Uterus (tissue), 4 donors: ENCODE data around the gene AMBRA1. TPM values are rescaled to one million over a fixed set of nuclear protein-coding genes. Genes with fewer than 3 reads are reported as not detected.
"Not testable (repeated sequence)": the region's sequence is repeated elsewhere in the genome, so short reads cannot be mapped to it uniquely, and the experiment has no call there.

Source experiments
- DNase-seq, 2 donors: peaks; one replicate each; pipeline ENCODE4 v3.0.0-alpha.2; 2019 to 2020
- H3K27ac ChIP-seq, 2 donors: fragments of 200-600 bp; sonication (generic); 1 replicate in 1 of 2; 2 replicates in 1 of 2; pipeline ENCODE4 v1.5.1; 2016 to 2018
- H3K27me3 ChIP-seq, 2 donors: fragments of 200-600 bp; sonication (generic); one replicate each; pipeline ENCODE4 v1.5.1; 2018 to 2019; ENCODE audit warnings: control low read depth in 1 of 2
- H3K36me3 ChIP-seq, 2 donors: fragments of 200-600 bp; sonication (generic); one replicate each; pipeline ENCODE4 v1.5.1; 2019; ENCODE audit warnings: control low read depth in 1 of 2
- H3K4me1 ChIP-seq, 2 donors: fragments of 200-600 bp; sonication (generic); one replicate each; pipeline ENCODE4 v1.5.1; 2018 to 2019; ENCODE audit warnings: control low read depth in 1 of 2
- H3K4me3 ChIP-seq, 2 donors: fragments of 200-600 bp; sonication (generic); 1 replicate in 1 of 2; 2 replicates in 1 of 2; pipeline ENCODE4 v1.5.1; 2018 to 2019; ENCODE audit warnings: mild to moderate bottlenecking in 1 of 2
- H3K9me3 ChIP-seq, 2 donors: fragments of 200-600 bp; sonication (generic); one replicate each; pipeline ENCODE4 v1.5.1; 2019; ENCODE audit warnings: control low read depth in 1 of 2
- POLR2A ChIP-seq, 2 donors: fragments of 450-650 bp; IDR thresholded peaks; one replicate each; pipeline ENCODE4 v1.6.1; 2016; ENCODE audit warnings: antibody characterized with exemption in 2 of 2, mild to moderate bottlenecking in 1 of 2, moderate library complexity in 1 of 2
- intact Hi-C: fragments of 100-400 bp; cut with DNase I; formaldehyde crosslinking; loops from one replicate; pipeline ENCODE4 v1.15.1; 2023; ENCODE audit warnings: low total_unique reads
- total RNA-seq, 4 donors: library from RNA; depleted of rRNA in 3 of 4; stranded (reverse); fragments of >200 nt in 3 of 4; gene quantifications; one replicate each; pipeline versions ENCODE4 v1.1.0 to v1.2.4, GENCODE V29; 2014 to 2023
- TF ChIP-seq, protein P1 (sequence below), 4 experiments: fragments of 200-600 bp in 2 of 4; fragments of 450-650 bp in 2 of 4; sonication (generic) in 2 of 4; IDR thresholded peaks; one replicate each; pipeline ENCODE4 v1.5.1; 2016 to 2019; ENCODE audit warnings: antibody characterized with exemption in 4 of 4, mild to moderate bottlenecking in 2 of 4, moderate library complexity in 1 of 4
- donor health status: DM: yes; HTN: yes; CAD: no.

The AMBRA1 gene
- total RNA-seq, 4 donors from 2014 or later, result 22.6 to 55.3 (median 41.4) TPM

DNA sequence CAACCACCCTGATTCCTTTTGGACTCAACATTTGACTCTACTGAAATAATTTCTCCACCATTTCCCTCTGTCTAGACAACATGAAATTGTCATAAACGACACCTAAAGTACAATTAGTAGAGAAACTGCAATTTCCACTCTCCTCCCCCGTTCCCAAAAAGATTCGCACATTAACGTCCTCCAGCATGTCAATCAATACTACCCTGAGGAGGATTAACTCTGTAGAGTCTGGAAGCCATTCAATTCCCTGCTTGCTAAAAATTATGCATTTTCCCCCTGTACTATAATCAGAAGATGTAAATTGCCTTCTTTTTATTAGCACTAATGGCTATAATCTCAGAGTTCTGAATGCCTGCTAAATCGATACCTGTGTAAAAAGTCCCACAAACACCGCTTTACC, 70.5 kb downstream of the AMBRA1 start:
- H3K4me1 ChIP-seq, result no peaks in the 10 kb centered on the region
- no peak for TF ChIP-seq POLR2A (IDR thresholded peaks at IDR 0.05)
- TF ChIP-seq, protein P1, sequence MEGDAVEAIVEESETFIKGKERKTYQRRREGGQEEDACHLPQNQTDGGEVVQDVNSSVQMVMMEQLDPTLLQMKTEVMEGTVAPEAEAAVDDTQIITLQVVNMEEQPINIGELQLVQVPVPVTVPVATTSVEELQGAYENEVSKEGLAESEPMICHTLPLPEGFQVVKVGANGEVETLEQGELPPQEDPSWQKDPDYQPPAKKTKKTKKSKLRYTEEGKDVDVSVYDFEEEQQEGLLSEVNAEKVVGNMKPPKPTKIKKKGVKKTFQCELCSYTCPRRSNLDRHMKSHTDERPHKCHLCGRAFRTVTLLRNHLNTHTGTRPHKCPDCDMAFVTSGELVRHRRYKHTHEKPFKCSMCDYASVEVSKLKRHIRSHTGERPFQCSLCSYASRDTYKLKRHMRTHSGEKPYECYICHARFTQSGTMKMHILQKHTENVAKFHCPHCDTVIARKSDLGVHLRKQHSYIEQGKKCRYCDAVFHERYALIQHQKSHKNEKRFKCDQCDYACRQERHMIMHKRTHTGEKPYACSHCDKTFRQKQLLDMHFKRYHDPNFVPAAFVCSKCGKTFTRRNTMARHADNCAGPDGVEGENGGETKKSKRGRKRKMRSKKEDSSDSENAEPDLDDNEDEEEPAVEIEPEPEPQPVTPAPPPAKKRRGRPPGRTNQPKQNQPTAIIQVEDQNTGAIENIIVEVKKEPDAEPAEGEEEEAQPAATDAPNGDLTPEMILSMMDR (IDR thresholded peaks at IDR 0.05), result no peak
- no peaks in the 10 kb centered on the region for H3K9me3 ChIP-seq
- no peak overlapping the region for H3K4me3 ChIP-seq
- no peak overlapping the region for H3K27ac ChIP-seq
- intact Hi-C loops, result no loop called here
- no peak for DNase-seq
- H3K27me3 ChIP-seq, result no peaks in the 10 kb centered on the region
- no peaks in the 10 kb centered on the region for H3K36me3 ChIP-seq

DNA sequence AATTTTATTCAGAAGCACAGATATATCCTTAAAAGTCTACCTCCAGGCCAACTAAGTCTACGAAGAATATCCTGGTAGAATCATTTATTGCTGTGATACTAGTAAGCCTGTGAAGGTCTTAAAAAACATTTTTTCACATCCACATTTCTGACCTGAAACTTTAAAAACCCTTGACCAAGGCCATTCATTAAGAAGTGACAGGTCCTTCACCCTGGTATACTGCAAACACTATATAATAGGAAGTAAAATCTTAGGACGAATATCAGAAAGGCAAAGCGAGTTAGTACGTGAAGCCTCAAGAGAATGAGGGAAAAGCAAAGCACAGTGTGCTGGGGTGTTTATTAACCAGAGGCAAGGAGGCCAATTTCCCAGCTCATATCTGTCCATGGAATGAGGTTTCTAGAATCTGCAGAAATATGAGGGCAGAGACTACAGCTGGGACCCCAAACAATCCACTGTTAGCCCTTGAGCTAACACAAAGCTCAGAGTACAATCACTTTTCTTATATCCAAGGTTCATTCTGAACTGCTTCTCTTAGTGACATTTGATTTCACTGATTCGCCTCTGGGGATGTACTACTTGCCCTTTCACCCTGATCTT, 71.0 kb downstream of the AMBRA1 start:
- intact Hi-C loops, result no loop called here

DNA sequence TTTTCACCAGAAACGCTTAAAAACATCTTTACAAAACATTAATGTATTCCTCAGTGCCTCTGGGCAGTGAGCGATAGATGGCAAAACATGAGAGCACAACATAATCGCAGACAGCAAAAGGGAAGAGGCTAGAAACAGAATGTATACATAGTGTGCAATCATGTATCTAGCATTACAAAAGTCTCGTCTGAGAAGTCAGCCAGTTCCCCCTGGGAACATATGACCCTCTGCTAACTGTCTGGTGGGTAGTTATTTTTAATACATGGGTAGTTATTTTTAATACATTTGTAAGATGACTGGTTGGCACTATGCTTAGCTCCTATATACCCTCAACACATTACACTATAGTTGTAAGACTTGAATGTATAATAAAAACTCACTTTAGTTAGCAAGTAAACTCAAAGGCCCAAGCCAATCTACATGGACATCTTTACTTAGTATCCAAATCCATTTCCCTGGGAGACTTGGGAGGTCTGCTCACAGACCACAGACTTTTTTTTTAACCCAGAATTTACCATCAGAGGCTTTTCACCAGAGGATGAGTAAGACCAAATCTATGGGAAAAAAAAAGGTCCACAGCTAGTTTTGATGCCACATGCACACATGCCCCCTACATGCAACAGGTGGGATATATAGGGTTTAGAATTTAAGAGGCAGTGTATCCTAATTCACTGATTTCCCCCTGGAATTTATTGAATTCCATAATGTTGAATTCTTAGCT, 71.7 kb downstream of the AMBRA1 start:
- Histone ChIP-seq H3K27me3 (no peaks in the 10 kb centered on the region), H3K9me3 (no peaks in the 10 kb centered on the region), H3K4me3 (no peak overlapping the region), H3K36me3 (no peaks in the 10 kb centered on the region), H3K4me1 (no peaks in the 10 kb centered on the region), H3K27ac (no peak overlapping the region)
- intact Hi-C loops, result no loop called here
- DNase-seq, result no peak
- TF ChIP-seq, protein P1 (IDR thresholded peaks at IDR 0.05), result no peak
- TF ChIP-seq POLR2A (IDR thresholded peaks at IDR 0.05), result no peak

More for the DNA sequence above, 71.0 kb downstream of the AMBRA1 start:
- Histone ChIP-seq H3K36me3 (no peaks in the 10 kb centered on the region), H3K4me1 (no peaks in the 10 kb centered on the region), H3K9me3 (no peaks in the 10 kb centered on the region), H3K27me3 (no peaks in the 10 kb centered on the region), H3K27ac (no peak overlapping the region), H3K4me3 (no peak overlapping the region)
- no peak for DNase-seq
- no peak for TF ChIP-seq POLR2A (IDR thresholded peaks at IDR 0.05)
- TF ChIP-seq, protein P1 (IDR thresholded peaks at IDR 0.05), result no peak

DNA sequence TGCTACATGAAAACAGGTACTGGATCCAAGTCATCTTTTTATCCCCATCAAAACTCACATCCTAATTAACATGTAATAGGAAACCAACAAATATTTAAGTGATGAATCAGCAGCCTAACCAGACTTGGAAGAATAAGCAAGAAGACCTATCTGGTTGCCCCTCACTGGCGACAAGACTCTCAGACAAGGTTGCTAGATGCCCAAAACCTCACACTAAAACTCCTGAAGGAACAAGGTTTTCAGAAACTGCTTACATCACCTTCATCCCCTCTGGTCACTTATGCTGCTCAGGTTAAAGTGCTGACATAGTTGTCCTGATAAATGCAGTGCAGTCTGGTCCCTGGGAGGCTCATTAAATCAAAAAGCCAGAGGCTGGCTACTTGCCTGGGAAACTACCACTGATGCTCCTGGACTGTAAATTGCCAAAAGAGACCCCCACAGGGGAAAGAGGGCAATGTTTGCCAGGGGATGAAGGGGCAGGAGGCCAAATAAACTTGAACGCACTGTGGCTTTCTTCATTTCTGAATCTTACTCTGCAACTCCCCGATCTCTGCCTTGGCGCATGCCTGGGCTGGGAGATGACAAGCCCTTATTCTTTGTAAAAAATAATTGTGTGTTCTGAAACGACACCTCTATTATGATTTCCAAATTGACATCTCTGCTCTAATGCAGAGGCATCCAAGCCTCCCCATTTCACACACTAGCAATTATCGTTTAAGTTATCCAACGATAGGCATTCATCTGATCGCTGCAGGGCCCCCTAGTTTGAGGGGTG, 72.7 kb downstream of the AMBRA1 start:
- H3K9me3 ChIP-seq, result no peaks in the 10 kb centered on the region
- H3K27ac ChIP-seq, result no peak overlapping the region
- TF ChIP-seq, protein P1 (IDR thresholded peaks at IDR 0.05), result no peak
- no peak for TF ChIP-seq POLR2A (IDR thresholded peaks at IDR 0.05)
- no peaks in the 10 kb centered on the region for H3K4me1 ChIP-seq
- H3K4me3 ChIP-seq, result no peak overlapping the region
- DNase-seq, result no peak
- H3K27me3 ChIP-seq, result no peaks in the 10 kb centered on the region
- H3K36me3 ChIP-seq, result no peaks in the 10 kb centered on the region
- intact Hi-C loops, result no loop called here

DNA sequence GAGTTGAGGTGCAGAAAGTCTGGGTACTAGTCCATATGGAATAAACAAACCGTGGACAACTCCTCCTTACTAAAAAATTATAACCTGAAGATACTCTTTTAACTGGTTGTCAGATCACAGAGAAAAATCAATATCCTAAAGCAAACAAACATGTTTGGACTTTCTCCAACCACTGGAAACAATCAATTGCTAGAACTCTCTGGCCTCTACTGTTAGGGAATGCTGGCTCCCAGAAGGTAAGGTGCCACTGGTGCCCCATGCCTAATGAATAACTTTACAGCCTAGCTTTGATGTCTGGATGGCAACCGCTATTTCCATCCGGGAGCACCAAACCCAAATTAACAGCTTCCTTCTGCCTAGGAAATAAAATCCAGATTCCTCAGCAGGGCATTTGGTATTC, 74.5 kb downstream of the AMBRA1 start:
- TF ChIP-seq POLR2A (IDR thresholded peaks at IDR 0.05), result no peak
- TF ChIP-seq, protein P1 (IDR thresholded peaks at IDR 0.05), result no peak
- intact Hi-C loops, result no loop called here
- H3K27me3 ChIP-seq, result no peaks in the 10 kb centered on the region
- no peaks in the 10 kb centered on the region for H3K9me3 ChIP-seq
- H3K27ac ChIP-seq, result no peak overlapping the region
- no peaks in the 10 kb centered on the region for H3K4me1 ChIP-seq
- DNase-seq, result no peak
- no peak overlapping the region for H3K4me3 ChIP-seq
- H3K36me3 ChIP-seq, result no peaks in the 10 kb centered on the region

DNA sequence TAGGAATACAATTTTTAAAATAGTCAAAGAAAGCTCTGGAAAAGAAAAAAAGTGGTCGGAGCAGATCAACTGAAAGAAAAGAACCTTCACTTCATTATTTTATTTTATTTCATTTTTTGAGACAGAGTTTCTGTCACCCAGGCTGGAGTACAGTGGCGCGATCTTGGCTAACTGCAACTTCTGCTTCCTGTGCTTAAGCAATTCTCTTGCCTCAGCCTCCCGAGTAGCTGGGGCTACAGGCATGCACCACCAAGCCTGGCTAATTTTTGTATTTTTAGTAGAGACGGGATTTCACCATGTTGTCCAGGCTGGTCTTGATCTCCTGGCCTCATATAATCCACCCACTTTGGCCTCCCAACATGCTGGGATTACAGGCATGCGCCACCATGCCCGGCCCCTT, 74.9 kb downstream of the AMBRA1 start:
- DNase-seq, intact Hi-C loops: not testable (repeated sequence)

More for the DNA sequence above, 74.9 kb downstream of the AMBRA1 start:
- not testable (repeated sequence) for H3K9me3 ChIP-seq, H3K27me3 ChIP-seq, H3K4me1 ChIP-seq, H3K27ac ChIP-seq, H3K4me3 ChIP-seq, H3K36me3 ChIP-seq
